Activated CD8-positive, alpha-beta memory T cell treated with anti-CD3 and anti-CD28 coated beads, Interleukin-2, amount 50 U/mL, for 24 hours (primary cell): ENCODE data around the gene FHOD1.

Experiments
- DNase-seq: peaks from one replicate; pipeline ENCODE4 v3.0.0-alpha.2; 2020; ENCODE audit errors: extremely low read depth

Gene FHOD1

DNA sequence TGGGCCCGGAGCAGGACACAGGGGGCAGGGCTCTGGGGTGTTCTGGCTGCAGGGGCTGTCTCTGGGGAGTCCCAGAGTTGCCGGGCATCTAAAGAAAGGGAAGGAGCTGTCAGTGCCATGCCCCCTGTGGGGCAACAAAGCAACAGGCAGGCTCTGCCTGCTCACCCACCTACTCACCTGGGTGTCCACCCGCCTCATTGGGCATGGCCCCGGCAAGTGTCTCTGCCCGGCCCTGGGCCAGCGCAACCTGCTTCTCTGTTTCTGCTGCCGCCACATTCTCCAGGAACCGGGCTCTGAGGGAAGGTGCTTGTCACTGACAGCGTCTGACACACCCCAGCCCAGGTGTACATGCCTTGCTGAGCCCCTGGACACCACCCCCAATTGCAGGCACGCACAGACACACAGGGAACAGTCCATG is 13.1 kb downstream of the FHOD1 start:
- DNase-seq, result no peak

DNA sequence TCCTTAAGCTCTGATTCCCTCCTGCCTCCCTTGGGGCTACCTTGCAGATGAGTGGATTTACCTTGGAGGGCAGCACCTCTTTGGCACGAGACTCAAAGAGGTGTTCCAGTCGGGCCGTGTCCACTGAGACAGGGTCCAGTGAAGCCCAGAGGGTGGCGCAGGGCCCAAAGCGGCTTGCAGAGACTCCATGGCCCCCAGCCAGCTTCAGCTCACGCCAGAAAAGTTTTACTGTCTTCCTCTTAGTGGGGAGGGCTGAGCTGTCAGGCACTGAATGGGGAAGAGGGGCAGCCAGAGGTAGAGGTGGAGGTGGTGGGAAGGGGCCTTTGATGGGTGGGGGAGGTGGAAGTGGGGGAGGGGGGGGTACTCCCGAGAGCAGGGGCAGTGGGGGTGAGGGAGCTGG is 13.7 kb downstream of the FHOD1 start:
- DNase-seq, result no peak

DNA sequence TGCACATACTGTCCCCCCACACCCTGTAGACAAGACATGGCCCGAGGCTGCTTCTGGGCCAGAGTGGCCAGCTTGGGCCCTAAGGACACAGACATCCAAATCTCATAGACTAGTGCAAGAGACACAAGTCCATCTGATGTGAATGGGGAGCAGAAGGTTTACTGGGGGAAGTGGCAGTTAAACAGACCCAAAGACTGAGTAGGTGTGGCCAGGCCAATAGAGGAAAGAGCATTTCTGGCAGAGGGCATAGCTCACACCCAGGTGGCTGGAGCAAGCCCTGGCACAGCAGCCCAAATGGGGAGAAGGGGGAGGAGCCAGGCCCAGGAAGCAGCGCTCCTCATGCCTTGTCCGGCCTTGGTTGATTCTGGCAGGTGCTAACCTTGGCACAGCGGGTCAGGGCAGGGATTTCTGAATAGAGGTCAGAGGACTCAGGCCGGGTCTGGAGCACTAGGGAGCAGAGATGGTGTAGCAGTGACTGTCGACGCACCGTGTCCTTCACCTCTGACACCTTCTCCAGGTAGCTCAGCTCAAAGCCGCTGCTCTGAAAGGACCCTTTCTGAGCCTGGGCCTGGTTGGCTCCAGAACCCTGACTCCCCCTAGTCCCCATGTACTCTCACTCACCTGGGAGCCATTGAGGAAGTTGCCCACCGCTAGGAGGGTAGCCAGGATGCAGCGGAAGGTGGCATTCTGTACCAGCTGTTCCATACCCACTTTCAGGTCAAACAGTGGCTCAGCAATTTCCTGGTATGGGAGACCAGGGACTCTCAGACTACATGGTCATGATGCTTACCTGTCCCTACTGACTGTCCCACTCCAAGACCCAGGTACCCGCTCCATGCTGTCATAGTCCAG is 16.2 kb downstream of the FHOD1 start:
- DNase-seq, result no peak

DNA sequence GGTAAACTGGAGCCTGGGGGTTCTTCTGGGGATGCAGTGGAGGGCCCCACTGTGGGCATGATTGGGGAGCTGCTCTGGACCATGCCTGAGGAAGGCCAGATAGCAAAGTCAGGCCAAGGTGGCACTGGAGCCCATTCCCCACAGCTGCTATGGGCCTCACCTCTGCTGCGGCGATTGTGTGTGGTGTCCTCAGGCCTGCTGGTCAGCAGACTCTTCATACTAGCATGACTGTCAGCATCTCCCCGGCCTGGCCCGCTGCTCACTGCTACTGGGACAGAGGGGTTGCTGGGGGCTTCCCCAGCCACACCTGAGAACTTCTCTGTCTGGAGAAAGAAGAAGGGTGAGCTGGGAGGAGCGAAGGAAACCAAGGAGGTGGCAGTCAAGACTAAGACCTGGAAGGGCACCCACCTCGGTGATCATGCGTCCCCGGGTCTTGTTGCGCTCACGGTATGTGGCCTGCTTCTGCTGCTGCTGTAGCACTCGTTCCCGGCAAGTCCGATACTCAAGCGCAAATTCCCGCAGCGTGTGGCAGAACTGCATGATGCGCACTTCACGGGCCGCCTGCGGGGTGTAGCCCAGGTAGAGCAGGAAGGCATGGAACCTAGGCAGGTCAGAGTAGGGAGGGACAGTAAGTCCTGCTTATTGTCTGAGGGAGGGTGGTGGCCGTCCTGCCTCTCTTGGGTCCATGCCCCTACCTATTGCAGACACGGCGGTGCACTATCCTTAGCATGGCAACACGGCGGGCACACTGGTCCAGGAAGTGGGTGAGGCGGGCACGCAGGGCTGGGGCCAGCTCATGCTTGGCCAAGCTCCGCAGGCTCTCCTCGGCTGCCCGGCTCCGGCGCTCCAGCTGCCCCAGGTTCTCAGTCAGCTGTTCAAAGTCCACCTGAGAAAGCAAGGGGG is 17.1 kb downstream of the FHOD1 start:
- DNase-seq, result no peak

DNA sequence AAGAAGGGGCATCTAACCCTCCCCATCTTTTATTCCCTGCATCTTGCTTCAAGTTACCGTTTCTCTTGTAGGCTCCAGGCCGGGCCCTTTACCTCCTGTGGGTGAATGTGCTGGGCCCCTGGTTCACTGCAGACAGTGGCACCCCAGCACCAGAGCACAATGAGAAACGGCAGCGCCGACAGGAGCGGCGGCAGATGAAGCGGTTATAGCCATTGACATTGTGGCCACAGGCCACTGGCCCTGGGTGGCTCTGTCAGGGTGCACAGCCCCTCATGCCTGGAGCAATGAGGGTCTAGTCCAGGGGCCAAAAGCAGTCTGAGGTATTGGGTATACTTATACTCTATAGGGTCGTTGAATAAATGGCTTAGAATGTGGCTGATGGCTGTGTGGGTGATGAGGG is 18.4 kb downstream of the FHOD1 start:
- no peak for DNase-seq

DNA sequence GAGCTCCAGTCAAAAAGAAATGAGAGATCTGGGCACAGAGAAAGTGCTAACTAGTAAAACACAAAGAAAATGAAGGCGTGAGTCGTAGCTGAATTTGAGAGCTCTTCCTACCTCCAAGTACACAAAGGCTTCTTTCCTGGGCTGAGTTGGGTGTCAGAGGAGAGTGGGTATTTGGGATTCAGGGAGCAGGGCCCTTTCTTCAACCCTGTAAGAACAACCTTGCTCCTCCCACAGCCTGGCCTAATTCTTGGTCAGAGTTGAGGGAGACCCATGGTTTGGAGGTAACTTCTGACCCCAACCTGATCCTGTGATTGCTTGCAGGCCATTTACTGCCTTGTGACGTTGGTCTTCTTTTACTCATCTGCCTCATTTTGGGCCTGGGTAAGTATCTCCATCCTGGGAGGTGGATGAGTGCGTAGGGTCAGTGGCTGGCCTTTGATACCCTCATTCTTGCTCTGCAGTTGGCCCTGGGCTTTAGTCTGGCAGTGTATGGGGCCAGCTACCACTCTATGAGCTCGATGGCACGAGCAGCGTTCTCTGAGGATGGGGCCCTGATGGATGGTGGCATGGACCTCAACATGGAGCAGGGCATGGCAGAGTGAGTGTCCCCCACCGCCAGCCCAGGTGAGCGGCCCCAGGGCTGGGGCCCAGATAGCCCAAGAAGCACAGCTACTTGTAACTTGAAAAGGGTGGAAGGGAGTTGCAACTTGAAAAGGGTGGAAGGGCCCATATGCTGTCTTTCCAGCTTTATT is 19.1 kb downstream of the FHOD1 start:
- no peak for DNase-seq

DNA sequence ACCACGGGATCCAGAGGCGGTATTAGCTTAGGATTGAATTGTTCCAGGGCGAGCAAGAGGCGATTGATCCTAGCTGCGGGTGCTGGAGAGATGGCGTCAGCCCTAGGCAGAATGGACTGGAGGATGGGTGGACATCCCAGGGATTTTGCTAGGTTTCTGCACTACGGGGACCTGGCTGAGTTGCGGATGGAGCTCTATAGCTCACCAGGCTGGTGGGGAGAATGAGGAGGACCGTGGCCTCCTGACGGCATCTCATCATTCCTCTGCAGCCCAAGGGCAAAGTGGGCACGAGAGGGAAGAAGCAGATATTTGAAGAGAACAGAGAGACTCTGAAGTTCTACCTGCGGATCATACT is 19.7 kb downstream of the FHOD1 start:
- DNase-seq, result no peak

DNA sequence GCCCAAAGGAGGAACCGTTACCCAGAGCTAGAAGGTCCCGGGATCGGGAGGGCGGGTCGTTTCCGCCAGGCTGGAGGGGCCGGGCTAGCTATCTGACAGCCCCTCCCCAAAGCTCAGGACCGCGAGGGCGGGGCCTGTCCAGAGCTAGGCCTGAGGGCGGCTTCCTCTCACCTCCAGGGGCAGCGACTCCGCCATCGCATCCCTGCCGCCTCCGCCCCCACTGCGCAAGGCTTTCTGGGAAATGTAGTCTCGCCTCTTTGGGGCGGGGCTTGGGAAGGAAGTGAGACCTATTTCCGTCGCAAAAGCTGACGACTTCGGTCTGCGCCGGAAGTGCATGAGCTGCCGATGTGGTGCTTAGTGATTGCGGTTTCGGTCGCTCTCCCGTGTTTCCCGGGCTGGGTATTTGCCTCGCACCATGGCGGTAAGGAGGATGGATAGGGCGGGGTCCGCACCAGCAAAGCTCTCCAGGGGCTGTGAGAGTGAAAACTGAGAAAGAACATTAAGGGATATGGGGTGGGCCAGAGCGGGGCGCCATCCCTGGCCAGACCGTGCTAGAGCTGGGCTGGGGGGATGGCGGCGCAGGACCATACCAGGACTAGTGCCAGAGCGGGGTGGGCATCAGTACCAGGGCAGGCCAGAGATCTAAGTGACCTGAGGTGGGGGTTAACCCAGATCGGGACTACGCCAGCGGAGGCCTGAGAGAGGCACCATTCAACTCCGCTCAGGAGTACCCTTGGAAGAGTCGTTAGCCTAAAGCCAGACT is 20.3 kb downstream of the FHOD1 start, which contains the start of gene TMEM208:
TSS of gene TMEM208 (plus strand) at position 327 of the 763 bp plus-strand sequence. CDS start at position 416, 89 bp downstream.
- peak; percentile 98 for DNase-seq

DNA sequence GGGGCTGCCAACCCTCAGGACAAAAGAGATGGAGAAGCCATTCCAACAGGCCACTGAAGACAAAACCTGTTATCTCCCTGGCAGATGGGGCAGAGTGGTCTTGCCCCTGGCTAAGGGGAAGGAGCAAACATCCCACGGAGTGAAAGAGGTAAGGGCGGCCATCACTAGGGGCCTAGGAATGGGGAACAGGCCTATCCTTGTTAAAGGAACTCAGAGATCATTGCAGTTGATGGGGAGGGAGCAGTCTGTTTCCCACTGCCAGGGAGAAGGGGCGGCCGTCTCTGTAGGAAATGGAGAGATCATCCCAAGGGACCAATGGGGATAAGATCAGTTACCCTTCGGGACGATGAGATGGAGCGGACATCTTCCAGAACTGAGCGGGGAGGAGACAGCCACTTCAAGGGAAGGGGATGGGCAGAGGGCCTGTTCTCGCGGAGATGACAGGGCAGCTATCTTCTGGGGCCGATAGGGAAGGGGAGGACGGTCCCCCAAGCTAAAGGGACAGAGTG is 20.9 kb downstream of the FHOD1 start:
- DNase-seq, result no peak

DNA sequence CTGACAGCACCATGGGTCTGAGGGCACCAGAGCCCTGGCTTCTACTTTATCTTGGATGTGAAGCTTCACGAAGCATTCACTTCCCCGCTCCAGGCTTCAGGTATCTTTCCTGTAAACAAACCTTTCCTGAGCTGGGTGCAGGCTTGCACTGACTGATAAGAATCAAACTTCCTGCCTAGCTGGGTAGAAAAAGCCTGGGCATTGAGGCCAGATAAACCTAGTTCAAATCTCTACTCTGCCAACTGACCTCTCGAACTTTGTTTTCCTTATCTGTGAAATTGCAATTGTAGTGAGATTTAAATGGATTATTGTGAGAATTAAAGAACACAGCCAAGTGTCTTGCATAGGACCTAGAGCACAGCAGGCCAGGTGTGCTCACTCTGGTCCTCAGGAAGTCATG is 23.3 kb downstream of the FHOD1 start:
- no peak for DNase-seq

DNA sequence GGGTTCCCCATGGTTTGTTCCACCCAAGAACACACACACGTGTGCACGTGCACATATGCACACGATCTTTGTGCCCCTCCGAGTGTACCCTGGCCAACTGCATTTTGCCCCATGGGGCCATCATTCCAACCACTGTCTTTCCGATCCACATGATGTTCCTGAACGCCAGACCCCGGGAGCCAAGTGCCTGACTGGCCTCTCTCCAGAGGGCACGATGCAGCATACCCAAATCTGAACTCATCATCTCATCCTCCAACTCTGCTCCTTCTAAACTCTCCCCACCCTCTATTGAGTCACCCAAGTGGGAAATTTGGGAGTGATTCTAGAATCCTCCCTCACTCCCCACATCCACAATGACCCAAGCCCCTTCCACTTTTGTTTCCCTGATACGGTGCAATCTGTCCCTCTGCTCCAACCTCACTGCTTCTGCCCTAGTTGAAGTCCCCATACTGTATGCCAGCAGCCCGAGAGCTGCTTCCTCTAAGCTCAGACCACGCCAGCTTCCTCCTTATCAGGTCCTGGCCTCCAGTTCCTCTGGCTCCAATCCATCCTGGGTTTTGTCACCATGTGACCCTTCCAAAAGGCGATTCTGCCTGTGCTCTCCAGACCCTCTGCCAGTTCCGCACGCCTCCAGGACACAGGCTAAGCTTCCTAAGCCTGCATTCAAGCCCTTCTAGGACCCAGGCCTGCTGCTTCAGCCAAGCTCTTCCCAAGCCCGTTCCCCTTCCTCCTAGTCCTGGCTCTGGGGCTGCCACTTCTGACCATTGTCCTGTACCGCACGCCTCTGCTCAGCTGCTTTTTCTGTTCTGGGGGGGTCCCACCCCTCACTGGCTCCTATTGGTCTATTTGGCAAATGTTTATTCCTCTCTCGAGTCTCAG is 30.4 kb downstream of the FHOD1 start:
- DNase-seq, result no peak

DNA sequence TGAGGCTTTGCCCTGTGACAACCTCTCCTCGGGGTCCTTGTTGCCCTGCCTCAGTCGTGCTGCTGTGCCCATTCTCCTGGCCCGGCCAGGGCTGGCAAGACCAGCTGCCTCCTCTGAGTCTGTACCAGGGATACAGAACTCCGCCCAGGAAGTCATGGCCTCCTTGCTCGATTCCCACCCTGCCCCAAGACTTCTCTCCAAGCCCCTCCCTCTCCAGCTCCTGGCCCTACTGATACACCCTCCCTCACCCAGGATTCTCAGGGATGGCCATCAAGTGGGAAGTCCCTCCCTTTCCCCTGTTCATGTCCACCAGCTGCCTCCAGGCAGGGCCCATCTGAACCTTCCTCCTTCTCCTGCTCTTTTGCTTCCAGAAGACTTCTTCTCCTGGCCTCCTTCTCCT is 31.6 kb downstream of the FHOD1 start:
- DNase-seq, result no peak

DNA sequence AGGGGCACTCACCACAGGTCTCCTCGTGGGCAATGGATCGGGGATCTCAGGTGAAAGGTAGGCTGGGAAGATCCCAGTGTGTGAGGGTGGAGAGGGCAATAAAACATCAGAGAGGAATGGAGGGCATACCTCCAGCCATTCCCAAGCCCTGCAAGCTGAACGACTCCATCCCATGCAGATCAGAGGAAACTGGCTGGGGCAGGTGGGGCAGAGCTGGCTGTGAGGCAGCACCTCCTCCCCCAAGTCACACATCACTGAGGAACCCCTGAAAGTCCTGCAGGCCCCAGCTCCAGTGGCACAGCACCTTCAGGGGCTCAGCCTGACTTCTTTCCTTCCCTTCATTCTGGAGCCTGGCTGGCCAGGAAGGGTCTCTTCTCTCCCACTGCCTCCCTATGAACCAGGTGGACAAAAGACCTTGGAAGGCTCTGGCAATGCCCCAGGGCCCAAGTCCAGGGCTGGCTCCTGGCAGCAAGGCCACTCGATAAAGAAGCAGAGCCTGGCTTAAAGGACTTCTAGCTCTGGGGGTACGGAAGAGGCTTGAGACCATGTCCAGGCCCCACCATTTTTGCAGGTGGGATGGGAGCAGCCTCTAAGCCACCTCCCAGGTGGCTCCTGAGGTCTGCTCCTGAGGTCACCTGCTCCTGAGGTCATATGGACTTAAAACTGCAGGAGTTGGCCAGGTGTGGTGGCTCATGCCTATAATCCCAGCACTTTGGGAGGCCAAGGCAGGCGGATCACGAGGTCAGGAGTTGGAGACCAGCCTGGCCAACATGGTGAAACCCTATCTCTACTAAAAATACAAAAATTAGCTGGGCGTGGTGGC is 33.9 kb downstream of the FHOD1 start:
- DNase-seq, result no peak

DNA sequence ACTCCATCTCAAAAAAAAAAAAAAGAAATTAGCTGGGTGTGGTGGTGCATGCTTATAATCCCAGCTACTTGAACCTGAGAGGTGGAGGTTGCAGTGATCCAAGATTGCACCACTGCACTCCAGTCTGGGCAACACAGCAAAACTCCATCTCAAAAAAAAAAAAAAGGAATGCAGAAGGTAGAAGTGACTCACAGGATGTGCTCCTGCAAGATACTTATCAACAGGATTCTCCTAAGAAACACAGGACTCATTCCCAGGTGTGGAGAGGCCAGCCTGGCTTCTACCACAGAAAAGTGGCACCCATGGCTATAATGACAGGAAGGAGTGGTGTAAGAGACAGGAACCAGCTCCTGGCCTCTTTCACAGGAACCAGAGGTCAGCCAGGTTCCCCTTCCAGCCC is 34.5 kb downstream of the FHOD1 start:
- no peak for DNase-seq

DNA sequence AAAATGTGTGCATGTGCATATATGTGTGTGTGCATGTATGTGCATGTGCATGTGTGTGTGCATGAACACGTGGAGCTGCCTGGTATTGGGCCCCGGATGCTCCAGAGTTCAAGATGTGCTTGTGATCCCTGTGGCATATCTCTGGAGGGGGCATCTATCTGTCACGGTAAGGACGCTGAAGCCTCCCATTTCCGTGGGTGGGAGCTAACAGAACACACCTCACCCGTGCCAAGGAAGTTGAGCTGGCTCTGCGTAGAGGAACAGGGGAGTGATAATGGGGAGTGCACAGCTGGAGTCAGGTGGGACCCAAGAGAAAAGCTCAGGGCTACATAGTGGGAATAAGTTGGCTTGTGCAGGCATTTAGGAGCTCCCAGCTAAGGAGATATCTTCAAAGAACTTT is 35.6 kb downstream of the FHOD1 start:
- no peak for DNase-seq

DNA sequence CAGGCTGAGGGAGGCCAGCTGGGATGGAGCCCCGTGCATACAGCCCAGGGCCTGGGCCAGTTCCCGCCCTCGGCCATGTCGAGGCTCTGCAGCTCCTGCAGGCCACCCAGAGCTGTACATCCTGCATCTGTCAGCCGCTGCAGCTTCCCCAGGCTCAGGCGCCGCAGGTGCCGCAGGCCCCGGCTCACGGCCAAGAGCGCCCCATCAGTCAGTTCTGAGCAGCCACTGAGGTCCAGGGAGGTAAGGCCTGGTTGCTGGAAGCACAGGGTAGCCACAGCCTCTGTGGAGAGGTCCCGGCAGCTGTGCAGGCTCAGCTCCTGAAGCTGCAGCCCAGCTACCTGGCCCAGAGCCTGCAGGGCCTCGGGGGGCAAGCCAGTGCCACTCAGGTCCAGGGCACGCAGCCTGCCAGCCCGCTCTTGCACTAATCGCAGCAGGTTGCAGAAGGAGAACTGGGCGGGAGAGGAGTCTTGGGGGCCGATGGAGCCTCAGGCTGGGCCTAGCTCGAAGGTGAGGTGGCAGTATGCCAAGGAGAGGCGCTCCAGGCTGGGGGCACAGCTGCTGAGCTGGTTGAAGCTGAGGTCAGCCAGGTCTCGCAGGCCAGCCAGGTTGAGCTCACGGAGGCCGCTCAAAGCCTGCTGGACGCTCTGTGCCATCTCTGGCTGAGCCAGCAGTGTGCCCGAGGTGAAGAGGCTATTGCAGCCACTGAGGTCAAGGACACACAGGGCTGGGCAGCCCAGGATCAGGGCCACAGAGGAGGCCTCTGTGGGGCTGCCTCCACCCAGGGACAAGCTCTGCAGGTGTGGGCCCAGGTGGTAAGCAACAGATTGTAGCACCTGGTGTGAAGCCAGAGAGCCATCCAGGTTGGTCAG is 37.0 kb downstream of the FHOD1 start:
- DNase-seq, result no peak

DNA sequence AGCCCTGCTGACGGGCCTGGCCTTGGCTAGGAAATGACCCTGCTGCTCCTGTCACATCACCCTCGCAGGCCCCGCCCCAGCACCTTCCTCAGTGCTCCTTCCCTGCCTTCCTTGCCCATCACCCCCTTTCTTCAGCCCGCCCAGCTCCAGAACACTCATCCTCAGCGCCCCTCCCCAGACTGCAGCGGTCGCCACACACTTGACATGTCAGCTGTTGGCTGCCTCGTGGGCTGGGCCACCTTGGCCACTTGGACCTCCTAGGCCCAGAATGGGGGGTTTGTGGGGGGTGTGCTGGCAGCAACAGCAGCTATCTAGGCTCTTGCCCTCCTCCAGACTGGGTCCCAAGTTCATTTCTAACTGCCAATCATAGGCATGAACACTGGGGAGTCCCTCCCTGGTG is 37.7 kb downstream of the FHOD1 start:
- DNase-seq, result no peak

DNA sequence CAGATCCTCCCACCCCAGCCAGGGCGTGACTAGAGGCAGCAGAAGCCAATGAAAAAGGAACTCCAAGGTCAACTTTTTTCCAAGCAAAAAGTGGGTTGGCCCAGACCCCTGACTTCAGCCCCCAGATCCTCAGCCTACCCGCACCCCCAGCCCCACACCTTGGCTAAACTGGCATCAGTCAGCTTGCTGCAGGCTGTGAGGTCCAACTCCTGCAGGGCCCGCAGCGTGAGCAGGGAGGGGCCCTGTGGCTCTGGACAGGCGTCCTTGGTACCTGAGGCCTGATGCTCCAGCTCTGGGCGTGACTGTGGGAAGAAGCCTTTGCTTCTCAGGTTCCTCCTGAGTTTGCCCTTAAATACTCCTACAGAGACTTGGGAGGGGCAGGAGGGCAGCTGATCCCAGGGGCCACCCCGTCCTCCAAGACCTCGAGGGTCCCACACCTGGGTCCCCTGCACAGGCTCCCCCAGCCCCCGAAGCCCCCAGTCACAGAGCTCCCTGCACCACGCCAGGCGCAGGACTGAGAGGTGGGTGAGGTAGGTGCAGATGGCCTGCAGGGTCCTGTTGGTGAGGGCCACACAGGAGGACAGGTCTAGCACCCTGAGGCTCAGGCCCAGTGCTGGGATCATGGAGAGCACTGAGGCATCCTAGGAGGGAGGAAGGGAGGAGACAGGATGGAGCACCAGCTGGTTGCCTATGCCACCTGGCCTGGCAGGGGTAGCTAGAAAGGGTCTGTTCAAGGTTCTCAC is 39.0 kb downstream of the FHOD1 start:
- DNase-seq, result no peak
